Measurements from ENCODE around the gene SRPK2.

- no peak for TF ChIP-seq CTCF (IDR thresholded peaks at IDR 0.05)
- TF ChIP-seq, protein P1, sequence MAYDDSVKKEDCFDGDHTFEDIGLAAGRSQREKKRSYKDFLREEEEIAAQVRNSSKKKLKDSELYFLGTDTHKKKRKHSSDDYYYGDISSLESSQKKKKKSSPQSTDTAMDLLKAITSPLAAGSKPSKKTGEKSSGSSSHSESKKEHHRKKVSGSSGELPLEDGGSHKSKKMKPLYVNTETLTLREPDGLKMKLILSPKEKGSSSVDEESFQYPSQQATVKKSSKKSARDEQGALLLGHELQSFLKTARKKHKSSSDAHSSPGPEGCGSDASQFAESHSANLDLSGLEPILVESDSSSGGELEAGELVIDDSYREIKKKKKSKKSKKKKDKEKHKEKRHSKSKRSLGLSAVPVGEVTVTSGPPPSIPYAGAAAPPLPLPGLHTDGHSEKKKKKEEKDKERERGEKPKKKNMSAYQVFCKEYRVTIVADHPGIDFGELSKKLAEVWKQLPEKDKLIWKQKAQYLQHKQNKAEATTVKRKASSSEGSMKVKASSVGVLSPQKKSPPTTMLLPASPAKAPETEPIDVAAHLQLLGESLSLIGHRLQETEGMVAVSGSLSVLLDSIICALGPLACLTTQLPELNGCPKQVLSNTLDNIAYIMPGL (CRISPR knock-in tag; IDR thresholded peaks at IDR 0.05): no peak
Measured at GRCh38 chr7:105191331-105191730, 197.4 kb downstream of the SRPK2 start.
